ENCODE data around the gene TM4SF1. TPM values are rescaled to one million over a fixed set of nuclear protein-coding genes. Genes with fewer than 3 reads are reported as not detected.

The TM4SF1 gene
- total RNA-seq, 4 donors from 2014 or later = 15.2 to 55.3 (median 25.8) TPM

GRCh38 chr3:149368674-149369497 lies 8.6 kb downstream of the TM4SF1 start:
- Histone ChIP-seq H3K27me3 (no peaks in the 10 kb centered on the region), H3K36me3 (no peaks in the 10 kb centered on the region), H3K9me3 (no peaks in the 10 kb centered on the region), H3K4me3 (no peak overlapping the region), H3K27ac (no peak overlapping the region), H3K4me1 (peaks cover 0 to 24% (median 0%) of the 10 kb centered on the region in 4 donors)
- no peak for DNase-seq
- TF ChIP-seq POLR2A (IDR thresholded peaks at IDR 0.05) (no peak), CTCF (IDR thresholded peaks at IDR 0.05) (no peak)

GRCh38 chr3:149368201-149368673 lies 9.2 kb downstream of the TM4SF1 start:
- peaks cover 0 to 24% (median 0%) of the 10 kb centered on the region in 4 donors for H3K4me1 ChIP-seq
- no peaks in the 10 kb centered on the region for H3K9me3 ChIP-seq
- no peak overlapping the region for H3K27ac ChIP-seq
- H3K36me3 ChIP-seq = no peaks in the 10 kb centered on the region
- no peak for DNase-seq
- H3K27me3 ChIP-seq = no peaks in the 10 kb centered on the region
- H3K4me3 ChIP-seq = no peak overlapping the region
- no peak for TF ChIP-seq CTCF (IDR thresholded peaks at IDR 0.05)
- TF ChIP-seq POLR2A (IDR thresholded peaks at IDR 0.05) = no peak

GRCh38 chr3:149366941-149367840 lies 10.3 kb downstream of the TM4SF1 start:
- peaks cover 0 to 24% (median 0%) of the 10 kb centered on the region in 4 donors for H3K4me1 ChIP-seq
- H3K36me3 ChIP-seq = no peaks in the 10 kb centered on the region
- H3K4me3 ChIP-seq = no peak overlapping the region
- DNase-seq = peak in 1 of 3 donors; percentile 69
- TF ChIP-seq POLR2A (IDR thresholded peaks at IDR 0.05) (no peak), CTCF (IDR thresholded peaks at IDR 0.05) (no peak)
- no peaks in the 10 kb centered on the region for H3K9me3 ChIP-seq
- H3K27ac ChIP-seq = peak overlapping the region in 2 of 4 donors; percentile 4 to 40
- no peaks in the 10 kb centered on the region for H3K27me3 ChIP-seq

- Histone ChIP-seq H3K4me1 (peaks cover 0 to 16% (median 0%) of the 10 kb centered on the region in 4 donors), H3K36me3 (no peaks in the 10 kb centered on the region), H3K27me3 (no peaks in the 10 kb centered on the region), H3K9me3 (no peaks in the 10 kb centered on the region), H3K27ac (no peak overlapping the region), H3K4me3 (no peak overlapping the region)
- no peak for DNase-seq
- TF ChIP-seq CTCF (IDR thresholded peaks at IDR 0.05) = no peak
- no peak for TF ChIP-seq POLR2A (IDR thresholded peaks at IDR 0.05)
Measured at GRCh38 chr3:149366031-149366430, 11.4 kb downstream of the TM4SF1 start.

- Histone ChIP-seq H3K36me3 (no peaks in the 10 kb centered on the region), H3K9me3 (no peaks in the 10 kb centered on the region), H3K27ac (no peak overlapping the region), H3K4me1 (peaks cover 0 to 10% (median 0%) of the 10 kb centered on the region in 4 donors), H3K27me3 (no peaks in the 10 kb centered on the region), H3K4me3 (no peak overlapping the region)
- no peak for TF ChIP-seq POLR2A (IDR thresholded peaks at IDR 0.05)
- TF ChIP-seq CTCF (IDR thresholded peaks at IDR 0.05) = no peak
- DNase-seq = no peak
Measured at GRCh38 chr3:149364624-149365023, 12.8 kb downstream of the TM4SF1 start.

Measured in Peyer's patch (tissue), 4 donors.